A549 (cell line): ENCODE data around the gene NMT1. TPM values are rescaled to one million over a fixed set of nuclear protein-coding genes. Genes with fewer than 3 reads are reported as not detected.

Experiments
- ATAC-seq, 2 experiments: fragments of 200-7000 bp in 1 of 2; fragments of >200 bp in 1 of 2; cut with Nextera tagmentation in 1 of 2; cut with Tn5 transposase in 1 of 2; 3 replicates each; pipeline versions ENCODE4 v1.8.0 to v1.9.1; 2018 to 2020; ENCODE audit warnings: mild to moderate bottlenecking in 1 of 2, moderate library complexity in 1 of 2
- CTCF ChIA-PET: fragments of 300-600 bp; sonication (Branson Sonifier 250); formaldehyde crosslinking; extraction: SDS; loops from one replicate; lab custom pipeline; 2021; ENCODE audit warnings: antibody characterized with exemption, inconsistent platforms; lab: Yijun Ruan, JAX
- POLR2A ChIA-PET: fragments of 350-600 bp; formaldehyde crosslinking; extraction: SDS; loops from one replicate; lab custom pipeline; 2021; ENCODE audit warnings: antibody characterized with exemption, inconsistent platforms; lab: Yijun Ruan, JAX
- DNase-seq, 2 experiments: peaks; one replicate each; pipeline versions ENCODE4 v3.0.0 to v3.0.0-alpha.2; 2011 to 2016; ENCODE audit warnings: low read depth in 1 of 2, low spot score in 1 of 2
- FAIRE-seq: peaks from 2 replicates; lab custom pipeline; 2011; peaks lifted over from hg19 to GRCh38; lab: Jason Lieb, UNC
- H3K27ac ChIP-seq, 2 experiments: fragments of >200 bp; sonication (Bioruptor Twin); formaldehyde crosslinking; 3 replicates each; pipeline ENCODE4 v1.5.1; 2016 to 2017
- H3K4me1 ChIP-seq: fragments of >200 bp; sonication (Bioruptor Twin); formaldehyde crosslinking; 3 replicates; pipeline ENCODE4 v1.6.1; 2016
- H3K4me2 ChIP-seq: fragments of >200 bp; sonication (Bioruptor Twin); formaldehyde crosslinking; 3 replicates; pipeline ENCODE4 v1.6.1; 2016
- H3K4me3 ChIP-seq: fragments of >200 bp; sonication (Bioruptor Twin); formaldehyde crosslinking; 3 replicates; pipeline ENCODE4 v1.5.1; 2016
- H3K9me3 ChIP-seq: fragments of >200 bp; sonication (Bioruptor Twin); formaldehyde crosslinking; 3 replicates; pipeline ENCODE4 v1.6.1; 2016
- CBX8 ChIP-seq: fragments of 200-600 bp; sonication (generic); IDR thresholded peaks from 2 replicates; pipeline ENCODE4 v1.6.1; 2016
- EHF ChIP-seq: fragments of 250-450 bp; sonication (Bioruptor Pico); IDR thresholded peaks from 2 replicates; pipeline ENCODE4 v1.5.0; 2020; ENCODE audit warnings: mild to moderate bottlenecking
- ELK1 ChIP-seq: fragments of 150-350 bp; IDR thresholded peaks from 2 replicates; pipeline ENCODE4 v1.6.1; 2014; ENCODE audit warnings: low read depth, mild to moderate bottlenecking, low read length
- EP300 ChIP-seq, 2 experiments: fragments of >200 bp; sonication (Bioruptor Twin); formaldehyde crosslinking; IDR thresholded peaks; 2 replicates in 1 of 2; 3 replicates in 1 of 2; pipeline ENCODE4 v1.6.1; 2016 to 2017
- ESRRA ChIP-seq: fragments of 150-350 bp; IDR thresholded peaks from 2 replicates; pipeline ENCODE4 v1.6.1; 2014; ENCODE audit warnings: mild to moderate bottlenecking, low read length, borderline replicate concordance
- HDAC2 ChIP-seq: fragments of 200-600 bp; sonication (generic); IDR thresholded peaks from 2 replicates; pipeline ENCODE4 v1.6.1; 2016
- JUN ChIP-seq, 2 experiments: fragments of >200 bp; sonication (Bioruptor Twin); formaldehyde crosslinking; IDR thresholded peaks; 2 replicates in 1 of 2; 3 replicates in 1 of 2; pipeline ENCODE4 v1.6.1; 2016 to 2017
- MYC ChIP-seq: IDR thresholded peaks from 2 replicates; pipeline ENCODE4 v1.6.1; 2012; ENCODE audit warnings: mild to moderate bottlenecking, inconsistent platforms, low read length, improper control_type of control experiment, borderline replicate concordance
- NPAS2 ChIP-seq: fragments of 250-450 bp; sonication (Bioruptor Pico); IDR thresholded peaks from 2 replicates; pipeline ENCODE4 v1.8.0; 2022; ENCODE audit warnings: mild to moderate bottlenecking, moderate library complexity, borderline replicate concordance
- POLR2A ChIP-seq: IDR thresholded peaks from 2 replicates; pipeline ENCODE4 v1.6.1; 2012; ENCODE audit warnings: mild to moderate bottlenecking, low read length
- RAD21 ChIP-seq, 2 experiments: fragments of >200 bp in 1 of 2; sonication (Bioruptor Twin) in 1 of 2; formaldehyde crosslinking in 1 of 2; IDR thresholded peaks in 1 of 2; conservative IDR thresholded peaks in 1 of 2; 2 replicates in 1 of 2; 3 replicates in 1 of 2; pipeline ENCODE4 v1.6.1; 2012 to 2018; ENCODE audit warnings: inconsistent platforms in 1 of 2
- RCOR1 ChIP-seq: fragments of 150-350 bp; IDR thresholded peaks from 2 replicates; pipeline ENCODE4 v1.6.1; 2014; ENCODE audit warnings: antibody characterized with exemption, low read length, low read depth
- RFX5 ChIP-seq: fragments of 450-650 bp; IDR thresholded peaks from 2 replicates; pipeline ENCODE4 v1.7.1; 2014; ENCODE audit warnings: antibody characterized with exemption, mild to moderate bottlenecking, moderate library complexity
- SMC3 ChIP-seq: fragments of >200 bp; sonication (Bioruptor Twin); formaldehyde crosslinking; IDR thresholded peaks from 3 replicates; pipeline ENCODE4 v1.6.1; 2018; ENCODE audit warnings: inconsistent platforms
- ZSCAN20 ChIP-seq: fragments of 250-450 bp; sonication (Bioruptor Pico); IDR thresholded peaks from 2 replicates; pipeline ENCODE4 v1.8.0; 2022; ENCODE audit warnings: mild to moderate bottlenecking, moderate library complexity
- WGBS: methylation state at CpG from one replicate; pipeline ENCODE4 v1.1.6; 2017; ENCODE audit errors: missing lambda C conversion rate; 5-methylcytosine and 5-hydroxymethylcytosine counted together
- polyA plus RNA-seq, 4 experiments: library from polyadenylated mRNA; depleted of rRNA in 3 of 4; stranded (reverse); fragments of >200 nt; fragmentation: RNase III in 1 of 4; extraction: RNeasy Plus Mini Kit Qiagen cat#74134 plus additional on column Dnase treatment in 1 of 4; gene quantifications; 2 replicates in 3 of 4; 3 replicates in 1 of 4; pipeline ENCODE4 v1.2.3, GENCODE V29; 2011 to 2017
- TF ChIP-seq, protein P1 (sequence below): fragments of 250-450 bp; sonication (Bioruptor Pico); IDR thresholded peaks from 2 replicates; pipeline ENCODE4 v1.5.0; 2021; ENCODE audit warnings: mild to moderate bottlenecking, moderate library complexity, borderline replicate concordance
- TF ChIP-seq, protein P2 (sequence below): fragments of 250-450 bp; sonication (Bioruptor Pico); IDR thresholded peaks from 2 replicates; pipeline ENCODE4 v1.5.0; 2020; ENCODE audit warnings: low read depth, mild to moderate bottlenecking, moderate library complexity
- TF ChIP-seq, protein P3 (sequence below): IDR thresholded peaks from 2 replicates; pipeline ENCODE4 v1.6.1; 2012
- TF ChIP-seq, protein P4 (sequence below): IDR thresholded peaks from 2 replicates; pipeline ENCODE4 v1.6.1; 2012
- TF ChIP-seq, protein P5 (sequence below): fragments of >200 bp; sonication (Bioruptor Twin); formaldehyde crosslinking; IDR thresholded peaks from 3 replicates; pipeline ENCODE4 v1.5.1; 2016

Gene NMT1
- polyA plus RNA-seq, 2 of the 4 experiments (the other 2 are of a cell fraction), result 82.9 to 270 TPM

- ATAC-seq, result peak in 1 of 2 experiments; percentile 20; a peak in 3 of 6 replicates
- H3K9me3 ChIP-seq, result no peaks in the 10 kb centered on the region
- POLR2A ChIA-PET, result interaction anchor here (1.3 to 1.8 kb wide), 2 partner anchors 10 to 39 kb away, joined by 4 to 12 read pairs; partner anchors contain the start of gene HEXIM1
Measured at GRCh38 chr17:45108595-45109521, 47.7 kb downstream of the NMT1 start.

DNA sequence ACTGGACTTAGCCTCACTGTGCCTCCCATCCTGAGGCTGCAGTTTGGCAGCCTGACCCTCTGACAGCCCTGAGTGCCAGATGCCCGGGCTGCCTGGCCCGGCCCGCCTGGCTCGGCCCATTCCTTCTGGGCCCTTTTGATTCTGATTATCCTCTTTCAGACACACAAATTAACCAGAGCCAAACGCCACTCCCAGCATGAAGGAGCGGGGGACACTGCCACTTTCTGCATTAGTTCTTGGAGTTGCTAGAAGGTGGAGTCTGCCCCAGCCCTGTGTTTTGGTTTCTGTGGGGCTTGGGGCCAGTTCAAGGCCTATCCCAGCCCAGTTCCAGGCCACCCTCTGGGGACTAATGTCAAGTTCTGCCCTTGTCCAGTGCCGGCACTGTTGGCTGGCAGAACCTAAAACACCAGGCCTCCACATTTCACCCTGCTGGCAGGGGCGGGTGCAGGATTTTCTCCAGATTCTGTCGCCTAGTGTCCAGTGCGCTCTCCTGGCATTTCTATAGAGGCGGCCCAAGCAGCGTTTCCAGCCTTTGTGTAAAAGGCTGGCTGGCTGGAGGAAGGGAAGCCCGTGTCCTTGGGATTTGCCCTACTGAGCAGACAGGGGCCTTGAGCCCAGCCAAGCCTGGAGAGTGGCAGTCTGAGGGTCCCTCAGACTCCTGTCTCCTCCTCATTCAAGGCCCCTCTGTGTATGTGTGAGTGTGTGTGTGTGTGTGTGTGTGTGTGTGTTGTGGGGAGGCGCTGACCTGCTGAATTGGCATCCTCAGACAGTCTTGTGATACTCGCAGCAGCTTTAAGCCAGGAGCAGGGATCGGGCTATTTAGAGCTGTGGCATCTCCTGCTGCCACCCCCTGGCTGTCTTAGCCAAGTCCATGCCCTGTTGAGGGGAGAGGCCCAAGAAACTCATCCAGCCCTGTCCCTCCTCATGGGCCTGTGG, 49.8 kb downstream of the NMT1 start:
- ChIA-PET CTCF (interaction anchor here (0.7 to 12.0 kb wide), 9 partner anchors 8 to 200 kb away, joined by 3 to 288 read pairs (median 17); partner anchors contain the start of genes ACBD4 and PLCD3), POLR2A (no interaction called here)
- WGBS, result 84% methylated on average over 14 of the region's 16 CpGs
- Histone ChIP-seq H3K4me2 (no peak overlapping the region), H3K9me3 (no peaks in the 10 kb centered on the region), H3K27ac (peak overlapping the region in 1 of 2 experiments; percentile 48; a peak in 3 of 6 replicates), H3K4me3 (no peak overlapping the region), H3K4me1 (no peaks in the 10 kb centered on the region)
- TF ChIP-seq POLR2A, result no peak
- no peak for TF ChIP-seq HDAC2
- no peak for TF ChIP-seq EP300 (IDR thresholded peaks at IDR 0.05)
- TF ChIP-seq, protein P1, sequence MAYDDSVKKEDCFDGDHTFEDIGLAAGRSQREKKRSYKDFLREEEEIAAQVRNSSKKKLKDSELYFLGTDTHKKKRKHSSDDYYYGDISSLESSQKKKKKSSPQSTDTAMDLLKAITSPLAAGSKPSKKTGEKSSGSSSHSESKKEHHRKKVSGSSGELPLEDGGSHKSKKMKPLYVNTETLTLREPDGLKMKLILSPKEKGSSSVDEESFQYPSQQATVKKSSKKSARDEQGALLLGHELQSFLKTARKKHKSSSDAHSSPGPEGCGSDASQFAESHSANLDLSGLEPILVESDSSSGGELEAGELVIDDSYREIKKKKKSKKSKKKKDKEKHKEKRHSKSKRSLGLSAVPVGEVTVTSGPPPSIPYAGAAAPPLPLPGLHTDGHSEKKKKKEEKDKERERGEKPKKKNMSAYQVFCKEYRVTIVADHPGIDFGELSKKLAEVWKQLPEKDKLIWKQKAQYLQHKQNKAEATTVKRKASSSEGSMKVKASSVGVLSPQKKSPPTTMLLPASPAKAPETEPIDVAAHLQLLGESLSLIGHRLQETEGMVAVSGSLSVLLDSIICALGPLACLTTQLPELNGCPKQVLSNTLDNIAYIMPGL, result no peak
- TF ChIP-seq CBX8, result no peak
- TF ChIP-seq, protein P2, sequence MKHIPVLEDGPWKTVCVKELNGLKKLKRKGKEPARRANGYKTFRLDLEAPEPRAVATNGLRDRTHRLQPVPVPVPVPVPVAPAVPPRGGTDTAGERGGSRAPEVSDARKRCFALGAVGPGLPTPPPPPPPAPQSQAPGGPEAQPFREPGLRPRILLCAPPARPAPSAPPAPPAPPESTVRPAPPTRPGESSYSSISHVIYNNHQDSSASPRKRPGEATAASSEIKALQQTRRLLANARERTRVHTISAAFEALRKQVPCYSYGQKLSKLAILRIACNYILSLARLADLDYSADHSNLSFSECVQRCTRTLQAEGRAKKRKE, result no peak
- TF ChIP-seq JUN (IDR thresholded peaks at IDR 0.05), result no peak
- TF ChIP-seq NPAS2, result no peak
- no peak for TF ChIP-seq ZSCAN20 (CRISPR knock-in tag)
- TF ChIP-seq MYC, result no peak
- no peak for TF ChIP-seq RFX5
- TF ChIP-seq RCOR1, result no peak
- no peak for TF ChIP-seq EHF (CRISPR knock-in tag)
- no peak for TF ChIP-seq ESRRA
- TF ChIP-seq ELK1, result no peak
- no peak for FAIRE-seq
- ATAC-seq, result peak in 1 of 2 experiments; percentile 22; a peak in 3 of 6 replicates
- DNase-seq, result no peak

More at GRCh38 chr17:45108595-45109521, 47.7 kb downstream of the NMT1 start:
- CTCF ChIA-PET, result interaction anchor here (0.5 to 30.6 kb wide), 19 partner anchors 10 to 190 kb away, joined by 3 to 742 read pairs (median 5); partner anchors contain the start of genes ACBD4, HEXIM1, NMT1 and PLCD3
- Histone ChIP-seq H3K4me3 (no peak overlapping the region), H3K4me2 (no peak overlapping the region), H3K4me1 (no peaks in the 10 kb centered on the region), H3K27ac (peak overlapping the region in 1 of 2 experiments; percentile 39; a peak in 3 of 6 replicates)
- WGBS, result 76% methylated on average over 12 of the region's 12 CpGs
- TF ChIP-seq JUN (IDR thresholded peaks at IDR 0.05) (peak in 1 of 2 experiments; percentile 55; a peak in 1 of 5 replicates), RAD21 (conservative IDR thresholded peaks at IDR 0.05 in 1 of 2, IDR thresholded peaks at IDR 0.05 in 1 of 2) (peak; percentile 59 to 65; a peak in 4 of 5 replicates), RCOR1 (no peak), SMC3 (peak; percentile 66)
- TF ChIP-seq, protein P3, sequence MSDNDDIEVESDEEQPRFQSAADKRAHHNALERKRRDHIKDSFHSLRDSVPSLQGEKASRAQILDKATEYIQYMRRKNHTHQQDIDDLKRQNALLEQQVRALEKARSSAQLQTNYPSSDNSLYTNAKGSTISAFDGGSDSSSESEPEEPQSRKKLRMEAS, result no peak
- TF ChIP-seq, protein P4, sequence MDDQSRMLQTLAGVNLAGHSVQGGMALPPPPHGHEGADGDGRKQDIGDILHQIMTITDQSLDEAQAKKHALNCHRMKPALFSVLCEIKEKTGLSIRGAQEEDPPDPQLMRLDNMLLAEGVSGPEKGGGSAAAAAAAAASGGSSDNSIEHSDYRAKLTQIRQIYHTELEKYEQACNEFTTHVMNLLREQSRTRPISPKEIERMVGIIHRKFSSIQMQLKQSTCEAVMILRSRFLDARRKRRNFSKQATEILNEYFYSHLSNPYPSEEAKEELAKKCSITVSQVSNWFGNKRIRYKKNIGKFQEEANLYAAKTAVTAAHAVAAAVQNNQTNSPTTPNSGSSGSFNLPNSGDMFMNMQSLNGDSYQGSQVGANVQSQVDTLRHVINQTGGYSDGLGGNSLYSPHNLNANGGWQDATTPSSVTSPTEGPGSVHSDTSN, result 0 out of 2 replicates have a peak, but pooled peaks have one; percentile 0
- TF ChIP-seq, protein P5, sequence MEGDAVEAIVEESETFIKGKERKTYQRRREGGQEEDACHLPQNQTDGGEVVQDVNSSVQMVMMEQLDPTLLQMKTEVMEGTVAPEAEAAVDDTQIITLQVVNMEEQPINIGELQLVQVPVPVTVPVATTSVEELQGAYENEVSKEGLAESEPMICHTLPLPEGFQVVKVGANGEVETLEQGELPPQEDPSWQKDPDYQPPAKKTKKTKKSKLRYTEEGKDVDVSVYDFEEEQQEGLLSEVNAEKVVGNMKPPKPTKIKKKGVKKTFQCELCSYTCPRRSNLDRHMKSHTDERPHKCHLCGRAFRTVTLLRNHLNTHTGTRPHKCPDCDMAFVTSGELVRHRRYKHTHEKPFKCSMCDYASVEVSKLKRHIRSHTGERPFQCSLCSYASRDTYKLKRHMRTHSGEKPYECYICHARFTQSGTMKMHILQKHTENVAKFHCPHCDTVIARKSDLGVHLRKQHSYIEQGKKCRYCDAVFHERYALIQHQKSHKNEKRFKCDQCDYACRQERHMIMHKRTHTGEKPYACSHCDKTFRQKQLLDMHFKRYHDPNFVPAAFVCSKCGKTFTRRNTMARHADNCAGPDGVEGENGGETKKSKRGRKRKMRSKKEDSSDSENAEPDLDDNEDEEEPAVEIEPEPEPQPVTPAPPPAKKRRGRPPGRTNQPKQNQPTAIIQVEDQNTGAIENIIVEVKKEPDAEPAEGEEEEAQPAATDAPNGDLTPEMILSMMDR, result peak; percentile 46; the same call in 2 of the 3 replicates
- peak in 1 of 2 experiments; percentile 51 for DNase-seq
- FAIRE-seq, result no peak
